Activated CD4-positive, alpha-beta T cell treated with anti-CD3 and anti-CD28 coated beads for 4 hours (primary cell): ENCODE measurements around the gene BCAS1.
"Not testable (repeated sequence)": the region's sequence is repeated elsewhere in the genome, so short reads cannot be mapped to it uniquely, and the experiment has no call there.

Experiments used
- DNase-seq, 2 donors: peaks; one replicate each; pipeline ENCODE4 v3.0.0-alpha.2; 2020

Gene BCAS1

GRCh38 chr20:53939572-53940359 is 130.6 kb downstream of the BCAS1 start:
- DNase-seq: peak; percentile 63 to 66

GRCh38 chr20:53939190-53939571 is 131.2 kb downstream of the BCAS1 start:
- DNase-seq: no peak

- DNase-seq: no peak
Observed at GRCh38 chr20:53938739-53939138, 131.7 kb downstream of the BCAS1 start.

- DNase-seq: no peak
Observed at GRCh38 chr20:53937929-53938367, 132.4 kb downstream of the BCAS1 start.

- DNase-seq: no peak
Observed at GRCh38 chr20:53937339-53937741, 133.1 kb downstream of the BCAS1 start.

- no peak for DNase-seq
Observed at GRCh38 chr20:53935344-53936084, 134.9 kb downstream of the BCAS1 start.

- DNase-seq: peak in 1 of 2 donors; percentile 25
Observed at GRCh38 chr20:53934421-53935343, 135.7 kb downstream of the BCAS1 start.

GRCh38 chr20:53933232-53933846 is 137.1 kb downstream of the BCAS1 start:
- no peak for DNase-seq

- DNase-seq: not testable (repeated sequence)
Observed at GRCh38 chr20:53932655-53933192, 137.7 kb downstream of the BCAS1 start.

- no peak for DNase-seq
Observed at GRCh38 chr20:53931597-53931996, 138.8 kb downstream of the BCAS1 start.

- DNase-seq: no peak
Observed at GRCh38 chr20:53930651-53931504, 139.5 kb downstream of the BCAS1 start.

- DNase-seq: no peak
Observed at GRCh38 chr20:53929974-53930650, 140.3 kb downstream of the BCAS1 start.

GRCh38 chr20:53929399-53929798 is 141.0 kb downstream of the BCAS1 start:
- DNase-seq: no peak

GRCh38 chr20:53927990-53928389 is 142.4 kb downstream of the BCAS1 start:
- DNase-seq: no peak

GRCh38 chr20:53926428-53927028 is 143.9 kb downstream of the BCAS1 start:
- peak; percentile 27 to 33 for DNase-seq

GRCh38 chr20:53925651-53926401 is 144.6 kb downstream of the BCAS1 start:
- no peak for DNase-seq

- DNase-seq: no peak
Observed at GRCh38 chr20:53923566-53924369, 146.6 kb downstream of the BCAS1 start.

GRCh38 chr20:53922901-53923314 is 147.5 kb downstream of the BCAS1 start:
- no peak for DNase-seq
